Neural progenitor cell (in vitro differentiated cells): ENCODE data around the gene RAB3GAP2. TPM values are rescaled to one million over a fixed set of nuclear protein-coding genes. Genes with fewer than 3 reads are reported as not detected.
"Not testable (repeated sequence)": the region's sequence is repeated elsewhere in the genome, so short reads cannot be mapped to it uniquely, and the experiment has no call there.

Experiments
- DNase-seq: peaks from one replicate; pipeline ENCODE4 v3.0.0-alpha.2; 2016; ENCODE audit warnings: low spot score
- H2AFZ ChIP-seq: fragments of 200-600 bp; sonication (generic); replicated peaks from 2 replicates; pipeline ENCODE4 v1.6.1; 2016; ENCODE audit warnings: antibody characterized with exemption
- H3F3A ChIP-seq: fragments of 200-600 bp; sonication (generic); 2 replicates; pipeline ENCODE4 v1.6.1; 2016; ENCODE audit warnings: antibody characterized with exemption, low read depth
- H3K27ac ChIP-seq: fragments of 200-600 bp; sonication (generic); 2 replicates; pipeline ENCODE4 v1.5.1; 2016; ENCODE audit warnings: mild to moderate bottlenecking
- H3K27me3 ChIP-seq: fragments of 200-600 bp; sonication (generic); 2 replicates; pipeline ENCODE4 v1.6.1; 2016; ENCODE audit warnings: mild to moderate bottlenecking, moderate library complexity
- H3K36me3 ChIP-seq: fragments of 200-600 bp; sonication (generic); 2 replicates; pipeline ENCODE4 v1.5.1; 2016
- H3K4me1 ChIP-seq: fragments of 200-600 bp; sonication (generic); 2 replicates; pipeline ENCODE4 v1.6.1; 2016; ENCODE audit warnings: mixed run types
- H3K4me2 ChIP-seq: fragments of 200-600 bp; sonication (generic); 2 replicates; pipeline ENCODE4 v1.6.1; 2016
- H3K4me3 ChIP-seq: fragments of 200-600 bp; sonication (generic); 2 replicates; pipeline ENCODE4 v1.5.1; 2016
- H3K79me2 ChIP-seq: fragments of 200-600 bp; sonication (generic); 2 replicates; pipeline ENCODE4 v1.6.1; 2016; ENCODE audit warnings: low read depth
- H3K9ac ChIP-seq: fragments of 200-600 bp; sonication (generic); 2 replicates; pipeline ENCODE4 v1.6.1; 2016
- H3K9me3 ChIP-seq: fragments of 200-600 bp; sonication (generic); 2 replicates; pipeline ENCODE4 v1.5.1; 2016; ENCODE audit warnings: low read depth
- H4K20me1 ChIP-seq: fragments of 200-600 bp; sonication (generic); 2 replicates; pipeline ENCODE4 v1.6.1; 2016; ENCODE audit warnings: low read depth
- H3K27ac Mint-ChIP-seq: 3 replicates; pipeline ENCODE4 v1.8.0; 2021; ENCODE audit warnings: mixed read lengths
- H3K27me3 Mint-ChIP-seq: 2 replicates; pipeline ENCODE4 v1.8.0; 2022; ENCODE audit warnings: low read depth, mild to moderate bottlenecking, inconsistent platforms, moderate library complexity, mixed read lengths; ENCODE audit not compliant: insufficient read depth
- H3K36me3 Mint-ChIP-seq: 3 replicates; pipeline ENCODE4 v1.8.0; 2021; ENCODE audit warnings: mixed read lengths
- H3K4me1 Mint-ChIP-seq: 3 replicates; pipeline ENCODE4 v1.8.0; 2021; ENCODE audit warnings: mixed read lengths
- H3K4me3 Mint-ChIP-seq: 3 replicates; pipeline ENCODE4 v1.8.0; 2021; ENCODE audit warnings: mild to moderate bottlenecking, moderate library complexity, mixed read lengths
- H3K9me3 Mint-ChIP-seq: 3 replicates; pipeline ENCODE4 v1.8.0; 2020; ENCODE audit warnings: mixed read lengths
- EZH2 ChIP-seq: fragments of 200-600 bp; sonication (generic); IDR thresholded peaks from 2 replicates; pipeline ENCODE4 v1.6.1; 2017; ENCODE audit warnings: antibody characterized with exemption, mild to moderate bottlenecking, moderate library complexity
- EZH2phosphoT487 ChIP-seq: fragments of 200-600 bp; sonication (generic); IDR thresholded peaks from 2 replicates; pipeline ENCODE4 v1.6.1; 2017; ENCODE audit warnings: antibody characterized with exemption
- total RNA-seq: library from RNA; depleted of rRNA; stranded (reverse); fragments of >200 nt; gene quantifications from 2 replicates; pipeline ENCODE4 v1.2.3, GENCODE V29; 2015; ENCODE audit warnings: low replicate concordance
- TF ChIP-seq, protein P1 (sequence below): fragments of 200-600 bp; sonication (generic); IDR thresholded peaks from 2 replicates; pipeline ENCODE4 v1.5.1; 2017; ENCODE audit warnings: antibody characterized with exemption, mild to moderate bottlenecking

RAB3GAP2 gene
- total RNA-seq, 1 donor from 2014 or later, result 36.4 TPM

DNA sequence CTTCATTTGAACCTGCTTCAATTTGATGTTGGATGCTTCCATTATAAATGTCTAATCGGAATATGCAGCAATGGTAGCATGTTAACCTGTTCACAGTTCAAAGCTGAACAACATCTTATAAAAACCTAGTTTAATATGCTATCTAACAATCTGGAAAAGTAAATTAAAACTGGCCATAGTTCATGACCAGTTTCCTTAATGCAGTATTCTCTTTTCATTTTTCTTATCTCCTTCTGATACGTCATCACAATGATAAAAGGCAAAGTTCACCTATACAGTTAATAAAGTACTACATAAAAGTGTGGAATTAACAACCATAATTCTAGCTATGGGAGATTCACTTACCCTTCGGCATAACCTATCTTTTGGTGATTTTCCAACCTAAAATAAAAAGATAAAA is 113.2 kb downstream of the RAB3GAP2 start:
- Mint-ChIP-seq H3K4me3 (no peak overlapping the region), H3K36me3 (peaks cover 25% of the 10 kb centered on the region), H3K27ac (no peak overlapping the region), H3K4me1 (no peaks in the 10 kb centered on the region), H3K9me3 (no peaks in the 10 kb centered on the region), H3K27me3 (no peaks in the 10 kb centered on the region)
- H3K27me3 ChIP-seq, result no peaks in the 10 kb centered on the region
- no peak overlapping the region for H2AFZ ChIP-seq
- no peak for TF ChIP-seq EZH2phosphoT487
- TF ChIP-seq EZH2, result no peak
- TF ChIP-seq, protein P1, sequence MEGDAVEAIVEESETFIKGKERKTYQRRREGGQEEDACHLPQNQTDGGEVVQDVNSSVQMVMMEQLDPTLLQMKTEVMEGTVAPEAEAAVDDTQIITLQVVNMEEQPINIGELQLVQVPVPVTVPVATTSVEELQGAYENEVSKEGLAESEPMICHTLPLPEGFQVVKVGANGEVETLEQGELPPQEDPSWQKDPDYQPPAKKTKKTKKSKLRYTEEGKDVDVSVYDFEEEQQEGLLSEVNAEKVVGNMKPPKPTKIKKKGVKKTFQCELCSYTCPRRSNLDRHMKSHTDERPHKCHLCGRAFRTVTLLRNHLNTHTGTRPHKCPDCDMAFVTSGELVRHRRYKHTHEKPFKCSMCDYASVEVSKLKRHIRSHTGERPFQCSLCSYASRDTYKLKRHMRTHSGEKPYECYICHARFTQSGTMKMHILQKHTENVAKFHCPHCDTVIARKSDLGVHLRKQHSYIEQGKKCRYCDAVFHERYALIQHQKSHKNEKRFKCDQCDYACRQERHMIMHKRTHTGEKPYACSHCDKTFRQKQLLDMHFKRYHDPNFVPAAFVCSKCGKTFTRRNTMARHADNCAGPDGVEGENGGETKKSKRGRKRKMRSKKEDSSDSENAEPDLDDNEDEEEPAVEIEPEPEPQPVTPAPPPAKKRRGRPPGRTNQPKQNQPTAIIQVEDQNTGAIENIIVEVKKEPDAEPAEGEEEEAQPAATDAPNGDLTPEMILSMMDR, result no peak
- H3K4me1 ChIP-seq, result no peaks in the 10 kb centered on the region
- no peak overlapping the region for H3K27ac ChIP-seq
- no peak overlapping the region for H3K4me3 ChIP-seq
- H3K9ac ChIP-seq, result no peak overlapping the region
- no peaks in the 10 kb centered on the region for H3K79me2 ChIP-seq
- DNase-seq, result no peak
- no peaks in the 10 kb centered on the region for H3F3A ChIP-seq
- H4K20me1 ChIP-seq, result no peaks in the 10 kb centered on the region
- H3K9me3 ChIP-seq, result no peaks in the 10 kb centered on the region
- H3K4me2 ChIP-seq, result no peak overlapping the region
- peaks cover 7% of the 10 kb centered on the region for H3K36me3 ChIP-seq

DNA sequence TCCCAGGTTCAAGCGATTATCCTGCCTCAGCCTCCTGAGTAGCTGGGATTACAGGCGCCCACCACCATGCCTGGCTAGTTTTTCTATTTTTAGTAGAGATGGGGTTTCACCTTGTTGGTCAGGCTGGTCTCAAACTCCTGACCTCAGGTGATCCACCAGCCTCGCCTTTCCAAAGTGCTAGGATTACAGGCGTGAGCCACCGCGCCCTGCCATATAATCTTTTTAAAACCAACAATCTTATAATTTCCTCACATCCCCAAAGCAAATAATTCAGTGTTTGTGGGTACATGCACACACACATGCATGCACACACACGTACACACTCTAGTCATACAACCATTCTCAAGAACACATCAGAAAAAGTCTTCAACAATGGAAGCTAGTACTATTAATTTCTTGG is 113.7 kb downstream of the RAB3GAP2 start:
- H4K20me1 ChIP-seq, H3K4me1 ChIP-seq, H3K27ac ChIP-seq, H3K27me3 ChIP-seq, H3K36me3 ChIP-seq, H3K9ac ChIP-seq, H3K79me2 ChIP-seq, H3K27me3 Mint-ChIP-seq, H3K4me3 Mint-ChIP-seq, DNase-seq, H3K4me2 ChIP-seq, H3K4me1 Mint-ChIP-seq, H2AFZ ChIP-seq, H3K9me3 Mint-ChIP-seq, H3K4me3 ChIP-seq, H3F3A ChIP-seq, H3K9me3 ChIP-seq: not testable (repeated sequence)
- peaks cover 28% of the 10 kb centered on the region for H3K36me3 Mint-ChIP-seq
- peak overlapping the region; percentile 43 for H3K27ac Mint-ChIP-seq

DNA sequence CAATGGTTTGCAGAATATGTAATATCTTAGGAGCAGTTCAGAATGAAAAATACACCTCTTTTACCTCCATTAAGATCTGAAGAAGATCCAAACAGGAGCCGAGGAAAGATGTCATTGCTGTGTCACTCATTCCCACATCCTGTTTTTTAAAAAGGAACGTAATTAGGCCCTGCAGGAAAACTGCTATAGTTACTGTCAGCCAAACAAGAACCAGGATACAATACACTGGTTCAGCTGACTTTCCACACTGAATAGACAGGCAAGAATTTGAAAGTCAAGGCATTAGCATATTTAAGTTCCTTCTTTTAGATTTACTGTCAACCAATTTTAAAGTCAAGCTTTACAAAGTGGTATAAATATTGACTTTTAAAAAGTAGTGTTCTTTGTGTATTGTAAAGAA is 114.5 kb downstream of the RAB3GAP2 start:
- TF ChIP-seq EZH2phosphoT487 (no peak), EZH2 (no peak)
- TF ChIP-seq, protein P1, result no peak
- no peaks in the 10 kb centered on the region for H4K20me1 ChIP-seq
- no peaks in the 10 kb centered on the region for H3F3A ChIP-seq
- H3K4me2 ChIP-seq, result no peak overlapping the region
- Mint-ChIP-seq H3K36me3 (peaks cover 31% of the 10 kb centered on the region), H3K27ac (no peak overlapping the region), H3K9me3 (no peaks in the 10 kb centered on the region), H3K4me3 (no peak overlapping the region), H3K4me1 (no peaks in the 10 kb centered on the region), H3K27me3 (no peaks in the 10 kb centered on the region)
- no peak for DNase-seq
- peaks cover 7% of the 10 kb centered on the region for H3K36me3 ChIP-seq
- no peaks in the 10 kb centered on the region for H3K27me3 ChIP-seq
- no peaks in the 10 kb centered on the region for H3K9me3 ChIP-seq
- no peak overlapping the region for H3K4me3 ChIP-seq
- no peak overlapping the region for H2AFZ ChIP-seq
- H3K4me1 ChIP-seq, result no peaks in the 10 kb centered on the region
- H3K27ac ChIP-seq, result no peak overlapping the region
- no peaks in the 10 kb centered on the region for H3K79me2 ChIP-seq
- no peak overlapping the region for H3K9ac ChIP-seq

DNA sequence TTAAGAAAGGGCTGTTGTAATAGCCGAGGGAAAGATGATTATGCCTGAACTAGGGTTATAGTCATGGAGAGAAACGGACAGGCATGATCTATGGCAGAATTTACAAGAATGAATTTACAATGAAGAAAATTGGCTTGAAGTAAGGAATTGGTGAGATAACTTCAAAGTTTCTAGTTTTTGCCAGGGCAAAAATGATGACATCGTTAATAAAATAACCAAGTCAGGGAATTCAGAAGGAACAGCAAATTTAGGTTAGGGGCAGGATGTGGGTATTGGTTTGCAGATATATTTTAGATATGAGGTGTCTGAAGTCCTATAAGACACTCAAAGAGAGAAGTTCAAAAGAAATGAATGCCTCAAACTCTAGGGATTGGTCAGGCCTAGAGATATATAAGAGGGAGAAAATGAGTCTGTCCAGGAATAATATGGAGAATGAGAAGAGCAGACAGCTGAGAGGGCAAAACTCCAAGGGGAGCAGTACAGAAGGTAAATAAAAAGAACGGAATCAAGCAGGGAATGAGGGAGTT is 115.6 kb downstream of the RAB3GAP2 start:
- Histone ChIP-seq H2AFZ (no peak overlapping the region), H3K27ac (no peak overlapping the region), H3K9ac (no peak overlapping the region), H3K9me3 (no peaks in the 10 kb centered on the region), H3K27me3 (no peaks in the 10 kb centered on the region), H3K36me3 (peaks cover 7% of the 10 kb centered on the region), H3K4me1 (no peaks in the 10 kb centered on the region), H3K4me3 (no peak overlapping the region), H3K4me2 (no peak overlapping the region), H4K20me1 (no peaks in the 10 kb centered on the region), H3F3A (no peaks in the 10 kb centered on the region), H3K79me2 (no peaks in the 10 kb centered on the region)
- no peak overlapping the region for H3K27ac Mint-ChIP-seq
- no peak for DNase-seq
- H3K4me1 Mint-ChIP-seq, result no peaks in the 10 kb centered on the region
- no peak overlapping the region for H3K4me3 Mint-ChIP-seq
- no peaks in the 10 kb centered on the region for H3K27me3 Mint-ChIP-seq
- TF ChIP-seq EZH2phosphoT487, result no peak
- TF ChIP-seq, protein P1, result no peak
- peaks cover 33% of the 10 kb centered on the region for H3K36me3 Mint-ChIP-seq
- H3K9me3 Mint-ChIP-seq, result no peaks in the 10 kb centered on the region
